OCI-LY1 (cell line): ENCODE measurements around the gene SLC26A8.

Experiments
- CTCF ChIP-seq: fragments of 200-600 bp; sonication (generic), shearing (Covaris generic); IDR thresholded peaks from 2 replicates; pipeline ENCODE4 v1.5.1; 2017; ENCODE audit warnings: mild to moderate bottlenecking, antibody characterized with exemption, low read length, moderate library complexity, mixed read lengths
- EZH2 ChIP-seq: fragments of 200-600 bp; sonication (generic), shearing (Covaris generic); IDR thresholded peaks from 2 replicates; pipeline ENCODE4 v1.8.0; 2017; ENCODE audit warnings: borderline replicate concordance, mixed run types, mild to moderate bottlenecking, antibody characterized with exemption, low read length, moderate library complexity, mixed read lengths

DNA sequence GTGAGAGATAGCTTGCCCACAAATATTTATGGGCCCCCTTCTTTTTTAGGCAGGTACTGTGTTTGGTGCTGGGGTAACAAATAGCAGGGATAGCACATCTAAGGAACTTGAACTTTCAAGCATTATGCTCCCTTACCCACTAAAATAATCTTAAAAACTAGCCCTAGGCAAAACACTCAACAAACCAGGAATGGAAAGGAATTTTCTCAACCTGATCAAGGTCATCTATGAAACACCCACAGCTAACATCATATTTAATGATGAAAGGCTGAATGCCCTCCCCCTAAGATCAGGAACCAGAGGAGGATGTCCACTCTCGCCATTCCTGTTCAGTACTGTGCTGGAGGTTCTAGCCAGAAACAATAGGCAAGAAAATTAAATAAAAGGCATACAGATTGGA lies 94.8 kb downstream of the SLC26A8 start:
- TF ChIP-seq CTCF = no peak
- TF ChIP-seq EZH2 = no peak
